Activated T-cell treated with anti-CD3 and anti-CD28 coated beads, Interleukin-2, amount 50 U/mL, for 24 hours (primary cell): Measurements from ENCODE around the gene PKIB.
"Not testable (repeated sequence)": the region's sequence is repeated elsewhere in the genome, so short reads cannot be mapped to it uniquely, and the experiment has no call there.

Experiments
- DNase-seq: peaks from one replicate; pipeline ENCODE4 v3.0.0-alpha.2; 2020
- H3K27ac Mint-ChIP-seq: 2 replicates; pipeline ENCODE4 v1.8.0; 2020; ENCODE audit warnings: mild to moderate bottlenecking, mixed read lengths
- H3K27me3 Mint-ChIP-seq: 2 replicates; pipeline ENCODE4 v1.8.0; 2020; ENCODE audit warnings: mixed read lengths
- H3K36me3 Mint-ChIP-seq: 2 replicates; pipeline ENCODE4 v1.8.0; 2020; ENCODE audit warnings: low read depth, mixed read lengths
- H3K4me1 Mint-ChIP-seq: 2 replicates; pipeline ENCODE4 v1.8.0; 2020; ENCODE audit warnings: low read depth, mixed read lengths
- H3K4me3 Mint-ChIP-seq: 2 replicates; pipeline ENCODE4 v1.8.0; 2020; ENCODE audit warnings: mild to moderate bottlenecking, moderate library complexity, mixed read lengths
- H3K9me3 Mint-ChIP-seq: 2 replicates; pipeline ENCODE4 v1.8.0; 2020; ENCODE audit warnings: mixed read lengths

PKIB gene

GRCh38 chr6:122641819-122642218 lies 31.6 kb downstream of the PKIB start:
- H3K27ac Mint-ChIP-seq: no peak overlapping the region

DNA sequence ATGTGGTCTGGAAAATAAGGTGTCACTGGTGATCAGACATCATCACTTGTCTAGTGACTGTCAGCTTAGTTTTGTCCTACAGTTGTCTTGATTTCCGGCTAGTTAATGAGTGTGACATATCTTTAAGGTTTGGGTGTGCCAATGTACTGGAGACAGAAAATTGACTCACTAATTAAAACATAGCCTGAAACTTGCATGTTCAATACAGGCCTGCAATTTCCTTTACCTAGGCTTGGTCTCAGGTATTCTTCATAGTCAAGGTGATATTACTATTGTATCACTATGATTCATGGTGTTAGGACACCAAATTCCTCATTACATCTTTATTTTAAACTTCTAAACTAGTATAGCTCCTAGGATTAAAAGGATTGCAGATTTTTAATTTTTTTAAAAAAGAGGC lies 32.4 kb downstream of the PKIB start:
- not testable (repeated sequence) for H3K4me3 Mint-ChIP-seq, DNase-seq, H3K27ac Mint-ChIP-seq, H3K9me3 Mint-ChIP-seq, H3K36me3 Mint-ChIP-seq, H3K27me3 Mint-ChIP-seq, H3K4me1 Mint-ChIP-seq

More at GRCh38 chr6:122641819-122642218, 31.6 kb downstream of the PKIB start:
- Mint-ChIP-seq H3K4me1 (no peaks in the 10 kb centered on the region), H3K9me3 (no peaks in the 10 kb centered on the region), H3K36me3 (no peaks in the 10 kb centered on the region), H3K27me3 (no peaks in the 10 kb centered on the region), H3K4me3 (no peak overlapping the region)
- no peak for DNase-seq

DNA sequence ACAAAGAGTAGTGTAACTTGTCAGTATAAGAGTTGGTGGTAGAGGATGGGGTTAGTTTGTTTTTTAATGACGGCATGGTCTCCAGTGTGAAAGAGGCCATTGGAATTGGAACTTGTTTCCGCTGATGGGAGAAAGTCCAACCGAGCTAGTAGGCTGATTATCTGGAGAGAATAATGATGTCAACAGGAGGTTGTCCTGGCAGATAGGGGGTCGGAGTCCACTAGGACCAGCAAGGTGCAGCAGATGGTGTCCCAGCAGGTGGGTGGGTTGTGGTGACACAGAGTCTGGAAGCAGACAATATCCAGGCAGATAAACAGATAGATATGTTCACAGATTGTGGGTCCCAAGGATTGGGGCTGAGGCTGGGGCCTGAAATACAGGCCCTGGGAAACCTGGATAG lies 35.1 kb downstream of the PKIB start:
- Mint-ChIP-seq H3K27me3 (no peaks in the 10 kb centered on the region), H3K4me3 (no peak overlapping the region), H3K4me1 (no peaks in the 10 kb centered on the region), H3K9me3 (no peaks in the 10 kb centered on the region), H3K36me3 (no peaks in the 10 kb centered on the region), H3K27ac (no peak overlapping the region)
- DNase-seq: no peak

GRCh38 chr6:122647765-122648164 lies 37.6 kb downstream of the PKIB start:
- H3K9me3 Mint-ChIP-seq: no peaks in the 10 kb centered on the region
- H3K4me3 Mint-ChIP-seq: no peak overlapping the region
- no peaks in the 10 kb centered on the region for H3K4me1 Mint-ChIP-seq
- H3K27ac Mint-ChIP-seq: no peak overlapping the region
- DNase-seq: no peak
- H3K27me3 Mint-ChIP-seq: no peaks in the 10 kb centered on the region
- no peaks in the 10 kb centered on the region for H3K36me3 Mint-ChIP-seq

DNA sequence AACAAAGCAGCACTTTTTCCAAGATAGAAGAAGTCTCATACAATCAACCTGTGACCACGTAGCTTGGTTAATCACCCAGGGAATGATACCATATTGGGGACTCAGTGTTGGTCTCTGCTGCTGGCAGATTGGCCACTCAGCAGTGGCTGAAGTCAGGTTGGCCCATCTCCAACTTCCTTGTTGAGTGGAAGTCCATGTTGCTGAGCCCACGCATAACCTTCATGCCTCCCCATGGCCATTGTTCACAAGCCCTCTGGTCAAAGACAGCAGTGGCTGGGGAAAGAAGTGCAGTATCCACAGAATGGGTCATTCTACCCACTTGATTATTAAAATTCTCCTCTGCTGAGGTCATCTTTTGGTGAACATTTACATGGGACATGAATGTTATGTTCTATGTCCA lies 38.5 kb downstream of the PKIB start:
- H3K36me3 Mint-ChIP-seq: no peaks in the 10 kb centered on the region

DNA sequence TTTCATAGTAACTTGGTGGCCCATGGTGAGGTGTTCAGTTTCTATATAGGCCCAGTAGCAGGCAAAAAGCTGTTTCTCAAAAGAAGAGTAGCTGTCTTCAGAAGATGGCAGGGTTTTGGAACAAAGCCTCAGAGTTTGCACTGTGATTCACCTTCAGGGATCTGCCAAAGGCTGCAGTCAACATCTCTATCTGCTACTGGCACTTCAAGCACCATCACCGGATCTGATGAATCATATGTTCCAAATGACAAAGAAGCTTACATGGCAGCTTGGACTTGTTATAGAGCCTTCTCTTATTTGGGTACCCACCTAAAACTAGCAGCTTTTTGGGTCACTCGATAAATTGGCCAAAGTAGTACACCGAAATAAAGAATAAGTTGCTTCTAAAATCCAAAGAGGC lies 39.5 kb downstream of the PKIB start:
- Mint-ChIP-seq H3K36me3 (no peaks in the 10 kb centered on the region), H3K4me3 (no peak overlapping the region), H3K9me3 (no peaks in the 10 kb centered on the region), H3K27ac (no peak overlapping the region), H3K27me3 (no peaks in the 10 kb centered on the region), H3K4me1 (no peaks in the 10 kb centered on the region)
- DNase-seq: no peak

More for the DNA sequence above, 38.5 kb downstream of the PKIB start:
- DNase-seq: no peak
- no peaks in the 10 kb centered on the region for H3K4me1 Mint-ChIP-seq
- H3K27me3 Mint-ChIP-seq: no peaks in the 10 kb centered on the region
- H3K4me3 Mint-ChIP-seq: no peak overlapping the region
- H3K9me3 Mint-ChIP-seq: no peaks in the 10 kb centered on the region
- no peak overlapping the region for H3K27ac Mint-ChIP-seq

GRCh38 chr6:122650403-122650802 lies 40.2 kb downstream of the PKIB start:
- Mint-ChIP-seq H3K36me3 (no peaks in the 10 kb centered on the region), H3K4me1 (no peaks in the 10 kb centered on the region), H3K4me3 (no peak overlapping the region), H3K9me3 (no peaks in the 10 kb centered on the region), H3K27ac (no peak overlapping the region), H3K27me3 (no peaks in the 10 kb centered on the region)
- DNase-seq: no peak

GRCh38 chr6:122651031-122651430 lies 40.8 kb downstream of the PKIB start:
- no peaks in the 10 kb centered on the region for H3K27me3 Mint-ChIP-seq
- no peak overlapping the region for H3K27ac Mint-ChIP-seq
- DNase-seq: no peak
- H3K4me3 Mint-ChIP-seq: no peak overlapping the region
- no peaks in the 10 kb centered on the region for H3K9me3 Mint-ChIP-seq
- no peaks in the 10 kb centered on the region for H3K36me3 Mint-ChIP-seq
- H3K4me1 Mint-ChIP-seq: no peaks in the 10 kb centered on the region

GRCh38 chr6:122651604-122652003 lies 41.4 kb downstream of the PKIB start:
- no peak for DNase-seq
- Mint-ChIP-seq H3K4me3 (no peak overlapping the region), H3K4me1 (no peaks in the 10 kb centered on the region), H3K27ac (no peak overlapping the region), H3K36me3 (no peaks in the 10 kb centered on the region), H3K9me3 (no peaks in the 10 kb centered on the region), H3K27me3 (peaks cover 3% of the 10 kb centered on the region)

- Mint-ChIP-seq H3K27me3 (peaks cover 3% of the 10 kb centered on the region), H3K27ac (no peak overlapping the region), H3K36me3 (no peaks in the 10 kb centered on the region), H3K9me3 (no peaks in the 10 kb centered on the region), H3K4me1 (no peaks in the 10 kb centered on the region), H3K4me3 (no peak overlapping the region)
- DNase-seq: no peak
These were observed 42.2 kb downstream of the PKIB start for GRCh38 chr6:122652431-122652830.

- no peak overlapping the region for H3K27ac Mint-ChIP-seq
- no peaks in the 10 kb centered on the region for H3K9me3 Mint-ChIP-seq
- H3K4me1 Mint-ChIP-seq: no peaks in the 10 kb centered on the region
- H3K27me3 Mint-ChIP-seq: peaks cover 3% of the 10 kb centered on the region
- H3K4me3 Mint-ChIP-seq: no peak overlapping the region
- no peaks in the 10 kb centered on the region for H3K36me3 Mint-ChIP-seq
- DNase-seq: no peak
These were observed 42.9 kb downstream of the PKIB start for GRCh38 chr6:122653094-122653493.

- no peaks in the 10 kb centered on the region for H3K36me3 Mint-ChIP-seq
- H3K4me1 Mint-ChIP-seq: no peaks in the 10 kb centered on the region
- no peak overlapping the region for H3K4me3 Mint-ChIP-seq
- DNase-seq: no peak
- no peak overlapping the region for H3K27ac Mint-ChIP-seq
- H3K27me3 Mint-ChIP-seq: peaks cover 3% of the 10 kb centered on the region
- no peaks in the 10 kb centered on the region for H3K9me3 Mint-ChIP-seq
These were observed 43.8 kb downstream of the PKIB start for GRCh38 chr6:122654012-122654411.

- H3K27me3 Mint-ChIP-seq: peaks cover 3% of the 10 kb centered on the region
- H3K9me3 Mint-ChIP-seq: no peaks in the 10 kb centered on the region
- H3K27ac Mint-ChIP-seq: no peak overlapping the region
These were observed 47.4 kb downstream of the PKIB start for GRCh38 chr6:122657601-122658000.

DNA sequence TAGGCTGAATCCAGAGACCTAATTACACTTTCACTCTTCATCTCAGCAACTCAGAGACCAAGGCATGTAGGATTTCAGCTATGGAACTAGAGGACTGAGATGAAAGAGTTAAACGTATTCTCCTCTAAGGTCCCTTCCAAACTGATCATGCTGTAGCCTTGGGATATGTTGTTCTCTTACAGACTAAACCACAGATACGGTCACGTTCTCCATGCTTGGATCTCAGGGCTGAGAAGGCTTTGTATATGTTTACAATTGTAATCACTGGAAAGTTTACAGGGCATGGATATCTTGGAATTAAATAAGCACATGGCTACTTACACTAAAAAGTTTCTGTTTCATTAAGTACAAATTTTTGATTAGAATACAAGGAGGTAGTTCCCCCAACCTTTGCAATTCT lies 50.1 kb downstream of the PKIB start:
- H3K27ac Mint-ChIP-seq: no peak overlapping the region
- H3K27me3 Mint-ChIP-seq: peaks cover 3% of the 10 kb centered on the region
- no peaks in the 10 kb centered on the region for H3K4me1 Mint-ChIP-seq
- no peaks in the 10 kb centered on the region for H3K9me3 Mint-ChIP-seq
- H3K4me3 Mint-ChIP-seq: no peak overlapping the region
- no peak for DNase-seq
- H3K36me3 Mint-ChIP-seq: no peaks in the 10 kb centered on the region

More at GRCh38 chr6:122657601-122658000, 47.4 kb downstream of the PKIB start:
- Mint-ChIP-seq H3K4me1 (no peaks in the 10 kb centered on the region), H3K4me3 (no peak overlapping the region), H3K36me3 (no peaks in the 10 kb centered on the region)
- DNase-seq: no peak

DNA sequence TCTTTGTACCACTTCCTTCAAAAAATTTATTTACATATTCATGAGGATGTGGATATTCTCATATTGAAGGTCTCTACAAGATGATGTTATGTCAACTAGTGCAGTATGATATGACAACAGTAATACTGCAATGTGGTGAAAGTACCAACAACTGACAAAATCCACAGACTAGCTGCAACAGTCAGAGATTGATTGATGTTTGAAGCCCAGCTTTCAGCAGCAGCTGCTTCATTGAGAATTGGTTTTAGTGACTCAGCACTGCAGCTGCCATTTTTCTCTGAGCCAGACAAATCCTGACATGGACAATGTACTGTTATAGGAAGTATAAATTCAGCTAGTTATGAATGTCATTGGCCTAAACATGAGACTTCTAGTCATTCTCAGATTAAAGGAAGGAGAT lies 53.8 kb downstream of the PKIB start:
- H3K27ac Mint-ChIP-seq: no peak overlapping the region
- H3K4me1 Mint-ChIP-seq: no peaks in the 10 kb centered on the region
- H3K27me3 Mint-ChIP-seq: no peaks in the 10 kb centered on the region
- H3K36me3 Mint-ChIP-seq: no peaks in the 10 kb centered on the region
- H3K4me3 Mint-ChIP-seq: no peak overlapping the region
- DNase-seq: no peak
- no peaks in the 10 kb centered on the region for H3K9me3 Mint-ChIP-seq

DNA sequence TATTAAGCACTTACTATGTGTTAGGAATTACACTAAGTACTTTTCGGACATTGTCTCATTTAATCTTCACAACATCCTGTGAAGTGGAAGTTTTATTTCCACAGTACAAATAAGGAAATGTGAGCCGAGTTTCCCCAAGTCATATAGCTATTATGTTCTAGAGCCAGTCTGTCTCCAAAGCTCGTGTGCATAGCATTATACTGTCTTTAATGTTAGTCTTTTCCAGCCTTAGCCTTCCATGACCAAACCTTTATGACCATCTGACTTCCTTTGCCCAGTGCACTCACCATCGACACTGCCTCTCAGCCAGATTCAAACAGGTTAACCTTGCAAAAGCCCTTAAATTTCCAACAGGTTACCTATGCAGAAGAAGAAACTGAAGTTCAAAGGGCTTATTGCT lies 55.7 kb downstream of the PKIB start:
- no peaks in the 10 kb centered on the region for H3K27me3 Mint-ChIP-seq
- H3K27ac Mint-ChIP-seq: no peak overlapping the region
- H3K4me1 Mint-ChIP-seq: no peaks in the 10 kb centered on the region
- H3K4me3 Mint-ChIP-seq: no peak overlapping the region
- no peak for DNase-seq
- H3K9me3 Mint-ChIP-seq: no peaks in the 10 kb centered on the region
- no peaks in the 10 kb centered on the region for H3K36me3 Mint-ChIP-seq
